Measurements from ENCODE around the gene FHIT. TPM values are rescaled to one million over a fixed set of nuclear protein-coding genes. Genes with fewer than 3 reads are reported as not detected.

FHIT gene
- total RNA-seq, 2 donors from 2014 or later = 10.4 to 15.8 TPM

GRCh38 chr3:60070366-60070765 is 1180.9 kb downstream of the FHIT start:
- Histone ChIP-seq H3K27me3 (no peaks in the 10 kb centered on the region), H3K4me3 (no peak overlapping the region), H3K36me3 (replicated peaks in 1 of 2; ENCODE audit: insufficient read depth in 1 of 2, low read depth in 2 of 2) (no peaks in the 10 kb centered on the region), H3K27ac (no peak overlapping the region), H3K9me3 (no peaks in the 10 kb centered on the region), H3K4me1 (no peaks in the 10 kb centered on the region)
- intact Hi-C loops (cut with DNase I) = no loop called here
- ATAC-seq (no peak), DNase-seq (no peak)
- 82 to 88% methylated on average over 3 of the region's 3 CpGs for WGBS, 2 donors
- TF ChIP-seq CTCF (IDR thresholded peaks at IDR 0.05) (no peak), POLR2A (IDR thresholded peaks at IDR 0.05) (no peak)

- Histone ChIP-seq H3K27ac (no peak overlapping the region), H3K27me3 (no peaks in the 10 kb centered on the region), H3K9me3 (no peaks in the 10 kb centered on the region), H3K36me3 (replicated peaks in 1 of 2; ENCODE audit: insufficient read depth in 1 of 2, low read depth in 2 of 2) (no peaks in the 10 kb centered on the region), H3K4me1 (no peaks in the 10 kb centered on the region), H3K4me3 (no peak overlapping the region)
- no peak for ATAC-seq
- intact Hi-C loops (cut with DNase I) = no loop called here
- TF ChIP-seq POLR2A (IDR thresholded peaks at IDR 0.05) (no peak), CTCF (IDR thresholded peaks at IDR 0.05) (no peak)
- WGBS, 2 donors = 67 to 86% methylated on average over 2 of the region's 2 CpGs
- no peak for DNase-seq
Measured at GRCh38 chr3:60065227-60065868, 1185.9 kb downstream of the FHIT start.

GRCh38 chr3:60064210-60065178 is 1186.8 kb downstream of the FHIT start:
- no peaks in the 10 kb centered on the region for H3K27me3 ChIP-seq
- ATAC-seq (no peak), DNase-seq (no peak)
- no peak for TF ChIP-seq CTCF (IDR thresholded peaks at IDR 0.05)
- no peak for TF ChIP-seq POLR2A (IDR thresholded peaks at IDR 0.05)
- no peak overlapping the region for H3K27ac ChIP-seq
- no peaks in the 10 kb centered on the region for H3K36me3 ChIP-seq (replicated peaks in 1 of 2; ENCODE audit: insufficient read depth in 1 of 2, low read depth in 2 of 2)
- intact Hi-C loops (cut with DNase I) = no loop called here
- no peak overlapping the region for H3K4me3 ChIP-seq
- WGBS, 2 donors = 87 to 95% methylated on average over 3 of the region's 3 CpGs
- H3K9me3 ChIP-seq = no peaks in the 10 kb centered on the region
- no peaks in the 10 kb centered on the region for H3K4me1 ChIP-seq

GRCh38 chr3:60056404-60056803 is 1194.8 kb downstream of the FHIT start:
- Histone ChIP-seq H3K9me3 (no peaks in the 10 kb centered on the region), H3K4me3 (no peak overlapping the region), H3K36me3 (replicated peaks in 1 of 2; ENCODE audit: insufficient read depth in 1 of 2, low read depth in 2 of 2) (no peaks in the 10 kb centered on the region), H3K27ac (no peak overlapping the region), H3K4me1 (no peaks in the 10 kb centered on the region), H3K27me3 (no peaks in the 10 kb centered on the region)
- no peak for DNase-seq
- ATAC-seq = no peak
- intact Hi-C loops (cut with DNase I) = no loop called here
- TF ChIP-seq POLR2A (IDR thresholded peaks at IDR 0.05) = no peak
- TF ChIP-seq CTCF (IDR thresholded peaks at IDR 0.05) = no peak
- 64 to 73% methylated on average over 4 of the region's 4 CpGs for WGBS, 2 donors
